ENCODE measurements around the gene BRPF1. TPM values are rescaled to one million over a fixed set of nuclear protein-coding genes. Genes with fewer than 3 reads are reported as not detected.

BRPF1 gene
- total and polyA plus RNA-seq, 4 donors, result 2.0 to 11.2 (median 6.5) TPM

DNA sequence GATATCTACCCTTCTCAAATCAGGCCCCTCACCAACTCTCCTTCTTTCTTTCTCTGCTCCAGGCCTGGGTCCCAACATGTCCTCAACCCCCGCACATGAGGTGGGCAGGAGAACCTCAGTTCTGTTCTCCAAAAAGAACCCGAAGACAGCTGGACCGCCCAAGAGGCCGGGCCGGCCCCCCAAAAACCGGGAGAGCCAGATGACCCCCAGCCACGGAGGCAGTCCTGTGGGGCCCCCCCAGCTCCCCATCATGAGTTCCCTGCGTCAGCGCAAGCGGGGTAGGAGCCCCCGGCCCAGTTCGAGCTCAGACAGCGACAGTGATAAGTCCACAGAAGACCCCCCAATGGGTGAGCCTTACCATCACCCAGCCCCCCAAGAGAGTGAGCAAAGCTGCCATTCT is 12.6 kb downstream of the BRPF1 start (continued):
- TF ChIP-seq GABPA (IDR thresholded peaks at IDR 0.05 in 1 of 2, conservative IDR thresholded peaks at IDR 0.05 in 1 of 2) (no peak), FOXA1 (IDR thresholded peaks at IDR 0.05) (no peak), HNF4G (IDR thresholded peaks at IDR 0.05) (no peak), HNF4A (conservative IDR thresholded peaks at IDR 0.05) (no peak)

- 95% methylated on average over 12 of the region's 12 CpGs for WGBS
These were observed 14.0 kb downstream of the BRPF1 start for GRCh38 chr3:9745521-9745920.

DNA sequence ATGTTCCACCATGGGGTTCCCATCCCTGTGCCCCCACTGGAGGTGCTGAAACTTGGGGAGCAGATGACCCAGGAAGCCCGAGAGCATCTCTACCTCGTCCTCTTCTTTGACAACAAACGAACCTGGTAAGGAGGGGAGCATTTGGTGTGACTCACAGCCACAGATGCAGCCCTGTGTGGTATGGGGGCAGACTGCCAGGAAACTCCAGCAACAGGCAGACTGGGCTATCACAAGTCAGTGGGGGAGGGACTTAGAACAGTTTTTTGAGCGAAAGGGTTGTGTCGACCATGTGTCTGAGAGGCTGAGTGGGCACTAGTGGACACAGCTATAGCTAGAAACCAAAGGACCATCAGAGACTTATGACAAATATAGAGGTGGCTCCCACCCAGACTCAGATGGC is 14.8 kb downstream of the BRPF1 start:
- Histone ChIP-seq H3K36me3 (ENCODE audit: control insufficient read depth in 4 of 4, insufficient read depth in 3 of 4, low read depth in 1 of 4, low read length in 3 of 4) (peaks cover 22 to 66% (median 53%) of the 10 kb centered on the region in 4 donors), H3K4me1 (ENCODE audit: control insufficient read depth in 4 of 4, insufficient read depth in 4 of 4, low read length in 3 of 4) (peaks cover 5 to 21% (median 17%) of the 10 kb centered on the region in 4 donors), H3K4me3 (ENCODE audit: low read depth in 1 of 3, low read length in 3 of 3) (no peak overlapping the region), H3K9ac (ENCODE audit: low read depth in 1 of 2, low read length in 2 of 2) (no peak overlapping the region), H3K27me3 (ENCODE audit: control insufficient read depth in 4 of 4, insufficient read depth in 4 of 4, low read length in 3 of 4) (no peaks in the 10 kb centered on the region), H3K9me3 (ENCODE audit: control insufficient read depth in 4 of 4, low read length in 3 of 4) (no peaks in the 10 kb centered on the region), H3K27ac (ENCODE audit: low read depth in 1 of 2, low read length in 2 of 2) (no peak overlapping the region)
- 91% methylated on average over 5 of the region's 5 CpGs for WGBS
- DNase-seq (ENCODE audit: low spot score), result no peak
- TF ChIP-seq RAD21 (IDR thresholded peaks at IDR 0.05) (no peak), RXRA (IDR thresholded peaks at IDR 0.05) (no peak), FOXA2 (IDR thresholded peaks at IDR 0.05) (no peak), NR2F2 (IDR thresholded peaks at IDR 0.05) (no peak), YY1 (IDR thresholded peaks at IDR 0.05) (no peak), HNF4G (IDR thresholded peaks at IDR 0.05) (no peak), GABPA (IDR thresholded peaks at IDR 0.05 in 1 of 2, conservative IDR thresholded peaks at IDR 0.05 in 1 of 2) (no peak), EGR1 (IDR thresholded peaks at IDR 0.05; ENCODE audit: low read depth in 2 of 2) (no peak), MAX (IDR thresholded peaks at IDR 0.05) (no peak), TAF1 (conservative IDR thresholded peaks at IDR 0.05) (no peak), FOXA1 (IDR thresholded peaks at IDR 0.05) (no peak), JUND (IDR thresholded peaks at IDR 0.05) (no peak), HNF4A (conservative IDR thresholded peaks at IDR 0.05) (no peak)
- TF ChIP-seq, protein P1, sequence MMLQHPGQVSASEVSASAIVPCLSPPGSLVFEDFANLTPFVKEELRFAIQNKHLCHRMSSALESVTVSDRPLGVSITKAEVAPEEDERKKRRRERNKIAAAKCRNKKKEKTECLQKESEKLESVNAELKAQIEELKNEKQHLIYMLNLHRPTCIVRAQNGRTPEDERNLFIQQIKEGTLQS (IDR thresholded peaks at IDR 0.05), result no peak
- TF ChIP-seq, protein P2, sequence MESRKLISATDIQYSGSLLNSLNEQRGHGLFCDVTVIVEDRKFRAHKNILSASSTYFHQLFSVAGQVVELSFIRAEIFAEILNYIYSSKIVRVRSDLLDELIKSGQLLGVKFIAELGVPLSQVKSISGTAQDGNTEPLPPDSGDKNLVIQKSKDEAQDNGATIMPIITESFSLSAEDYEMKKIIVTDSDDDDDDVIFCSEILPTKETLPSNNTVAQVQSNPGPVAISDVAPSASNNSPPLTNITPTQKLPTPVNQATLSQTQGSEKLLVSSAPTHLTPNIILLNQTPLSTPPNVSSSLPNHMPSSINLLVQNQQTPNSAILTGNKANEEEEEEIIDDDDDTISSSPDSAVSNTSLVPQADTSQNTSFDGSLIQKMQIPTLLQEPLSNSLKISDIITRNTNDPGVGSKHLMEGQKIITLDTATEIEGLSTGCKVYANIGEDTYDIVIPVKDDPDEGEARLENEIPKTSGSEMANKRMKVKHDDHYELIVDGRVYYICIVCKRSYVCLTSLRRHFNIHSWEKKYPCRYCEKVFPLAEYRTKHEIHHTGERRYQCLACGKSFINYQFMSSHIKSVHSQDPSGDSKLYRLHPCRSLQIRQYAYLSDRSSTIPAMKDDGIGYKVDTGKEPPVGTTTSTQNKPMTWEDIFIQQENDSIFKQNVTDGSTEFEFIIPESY (IDR thresholded peaks at IDR 0.05), result no peak
- TF ChIP-seq, protein P3, sequence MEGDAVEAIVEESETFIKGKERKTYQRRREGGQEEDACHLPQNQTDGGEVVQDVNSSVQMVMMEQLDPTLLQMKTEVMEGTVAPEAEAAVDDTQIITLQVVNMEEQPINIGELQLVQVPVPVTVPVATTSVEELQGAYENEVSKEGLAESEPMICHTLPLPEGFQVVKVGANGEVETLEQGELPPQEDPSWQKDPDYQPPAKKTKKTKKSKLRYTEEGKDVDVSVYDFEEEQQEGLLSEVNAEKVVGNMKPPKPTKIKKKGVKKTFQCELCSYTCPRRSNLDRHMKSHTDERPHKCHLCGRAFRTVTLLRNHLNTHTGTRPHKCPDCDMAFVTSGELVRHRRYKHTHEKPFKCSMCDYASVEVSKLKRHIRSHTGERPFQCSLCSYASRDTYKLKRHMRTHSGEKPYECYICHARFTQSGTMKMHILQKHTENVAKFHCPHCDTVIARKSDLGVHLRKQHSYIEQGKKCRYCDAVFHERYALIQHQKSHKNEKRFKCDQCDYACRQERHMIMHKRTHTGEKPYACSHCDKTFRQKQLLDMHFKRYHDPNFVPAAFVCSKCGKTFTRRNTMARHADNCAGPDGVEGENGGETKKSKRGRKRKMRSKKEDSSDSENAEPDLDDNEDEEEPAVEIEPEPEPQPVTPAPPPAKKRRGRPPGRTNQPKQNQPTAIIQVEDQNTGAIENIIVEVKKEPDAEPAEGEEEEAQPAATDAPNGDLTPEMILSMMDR (IDR thresholded peaks at IDR 0.05; ENCODE audit: low read depth, low read length, missing input control), result no peak

More at GRCh38 chr3:9745521-9745920, 14.0 kb downstream of the BRPF1 start:
- Histone ChIP-seq H3K9ac (ENCODE audit: low read depth in 1 of 2, low read length in 2 of 2) (no peak overlapping the region), H3K36me3 (ENCODE audit: control insufficient read depth in 4 of 4, insufficient read depth in 3 of 4, low read depth in 1 of 4, low read length in 3 of 4) (peaks cover 24 to 74% (median 60%) of the 10 kb centered on the region in 4 donors), H3K27ac (ENCODE audit: low read depth in 1 of 2, low read length in 2 of 2) (no peak overlapping the region), H3K9me3 (ENCODE audit: control insufficient read depth in 4 of 4, low read length in 3 of 4) (no peaks in the 10 kb centered on the region), H3K4me1 (ENCODE audit: control insufficient read depth in 4 of 4, insufficient read depth in 4 of 4, low read length in 3 of 4) (peaks cover 2 to 12% (median 9%) of the 10 kb centered on the region in 4 donors), H3K27me3 (ENCODE audit: control insufficient read depth in 4 of 4, insufficient read depth in 4 of 4, low read length in 3 of 4) (no peaks in the 10 kb centered on the region), H3K4me3 (ENCODE audit: low read depth in 1 of 3, low read length in 3 of 3) (no peak overlapping the region)
- no peak for TF ChIP-seq EGR1 (IDR thresholded peaks at IDR 0.05; ENCODE audit: low read depth in 2 of 2)
- TF ChIP-seq SP1 (IDR thresholded peaks at IDR 0.05), result no peak
- TF ChIP-seq RAD21 (IDR thresholded peaks at IDR 0.05), result no peak
- no peak for TF ChIP-seq NR2F2 (IDR thresholded peaks at IDR 0.05)
- TF ChIP-seq, protein P4, sequence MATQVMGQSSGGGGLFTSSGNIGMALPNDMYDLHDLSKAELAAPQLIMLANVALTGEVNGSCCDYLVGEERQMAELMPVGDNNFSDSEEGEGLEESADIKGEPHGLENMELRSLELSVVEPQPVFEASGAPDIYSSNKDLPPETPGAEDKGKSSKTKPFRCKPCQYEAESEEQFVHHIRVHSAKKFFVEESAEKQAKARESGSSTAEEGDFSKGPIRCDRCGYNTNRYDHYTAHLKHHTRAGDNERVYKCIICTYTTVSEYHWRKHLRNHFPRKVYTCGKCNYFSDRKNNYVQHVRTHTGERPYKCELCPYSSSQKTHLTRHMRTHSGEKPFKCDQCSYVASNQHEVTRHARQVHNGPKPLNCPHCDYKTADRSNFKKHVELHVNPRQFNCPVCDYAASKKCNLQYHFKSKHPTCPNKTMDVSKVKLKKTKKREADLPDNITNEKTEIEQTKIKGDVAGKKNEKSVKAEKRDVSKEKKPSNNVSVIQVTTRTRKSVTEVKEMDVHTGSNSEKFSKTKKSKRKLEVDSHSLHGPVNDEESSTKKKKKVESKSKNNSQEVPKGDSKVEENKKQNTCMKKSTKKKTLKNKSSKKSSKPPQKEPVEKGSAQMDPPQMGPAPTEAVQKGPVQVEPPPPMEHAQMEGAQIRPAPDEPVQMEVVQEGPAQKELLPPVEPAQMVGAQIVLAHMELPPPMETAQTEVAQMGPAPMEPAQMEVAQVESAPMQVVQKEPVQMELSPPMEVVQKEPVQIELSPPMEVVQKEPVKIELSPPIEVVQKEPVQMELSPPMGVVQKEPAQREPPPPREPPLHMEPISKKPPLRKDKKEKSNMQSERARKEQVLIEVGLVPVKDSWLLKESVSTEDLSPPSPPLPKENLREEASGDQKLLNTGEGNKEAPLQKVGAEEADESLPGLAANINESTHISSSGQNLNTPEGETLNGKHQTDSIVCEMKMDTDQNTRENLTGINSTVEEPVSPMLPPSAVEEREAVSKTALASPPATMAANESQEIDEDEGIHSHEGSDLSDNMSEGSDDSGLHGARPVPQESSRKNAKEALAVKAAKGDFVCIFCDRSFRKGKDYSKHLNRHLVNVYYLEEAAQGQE (IDR thresholded peaks at IDR 0.05), result no peak
- TF ChIP-seq, protein P1 (IDR thresholded peaks at IDR 0.05), result no peak
- no peak for TF ChIP-seq FOXA2 (IDR thresholded peaks at IDR 0.05)
- no peak for TF ChIP-seq HNF4A (conservative IDR thresholded peaks at IDR 0.05)
- no peak for TF ChIP-seq HNF4G (IDR thresholded peaks at IDR 0.05)
- TF ChIP-seq RXRA (IDR thresholded peaks at IDR 0.05), result no peak
- DNase-seq (ENCODE audit: low spot score), result no peak
